Measurements from ENCODE around the gene COL8A2.

COL8A2 gene

DNA sequence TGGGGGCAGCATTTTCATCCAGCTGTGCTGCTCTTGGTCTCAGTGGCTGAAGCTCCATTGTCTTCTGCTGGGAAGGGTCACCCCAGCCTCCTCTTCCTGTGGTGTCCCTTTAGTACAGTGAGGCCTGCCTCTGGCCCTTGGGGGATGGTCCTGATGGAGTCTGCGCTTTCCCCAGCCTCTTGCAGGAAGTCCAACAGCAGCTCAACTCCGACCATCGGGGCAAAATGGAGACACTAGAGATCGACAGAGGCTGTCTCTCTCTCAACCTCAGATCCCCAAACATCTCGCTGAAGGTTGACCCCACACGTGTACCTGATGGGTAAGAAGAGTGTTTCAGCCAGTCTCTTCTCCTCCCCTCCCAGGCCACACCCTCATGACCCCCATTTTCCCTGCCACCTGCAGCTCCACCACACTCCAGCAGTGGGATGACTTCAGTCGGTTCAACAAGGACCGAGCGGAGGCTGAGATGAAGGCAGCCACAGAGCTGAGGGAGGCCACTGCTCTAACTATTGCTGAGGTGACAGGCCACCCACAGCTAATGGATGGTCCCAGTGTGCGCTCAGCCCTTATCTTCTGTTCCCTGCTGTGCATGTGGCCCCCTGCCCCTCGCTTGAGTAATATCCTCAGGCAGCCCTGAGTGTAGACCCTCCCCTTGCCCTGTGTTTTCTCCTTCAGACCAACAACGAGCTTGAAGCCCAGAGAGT lies 38.3 kb downstream of the COL8A2 start:
- H3K4me1 ChIP-seq (ENCODE audit: control insufficient read depth in 1 of 2, insufficient read depth in 2 of 2, low read length in 2 of 2) = peaks cover 0 to 39% of the 10 kb centered on the region in 2 donors
- no peak overlapping the region for H3K4me3 ChIP-seq (ENCODE audit: low read depth in 1 of 2, low read length in 2 of 2)
- H3K27me3 ChIP-seq (ENCODE audit: low read depth, low read length) = no peaks in the 10 kb centered on the region
- H3K27ac ChIP-seq (ENCODE audit: low read length) = no peak overlapping the region
- no peaks in the 10 kb centered on the region for H3K9me3 ChIP-seq (ENCODE audit: control insufficient read depth in 1 of 2, low read length in 2 of 2)
- peaks cover under 1 to 7% of the 10 kb centered on the region in 2 donors for H3K36me3 ChIP-seq (ENCODE audit: control insufficient read depth in 1 of 2, insufficient read depth in 2 of 2, low read length in 2 of 2)

- Histone ChIP-seq H3K36me3 (ENCODE audit: control insufficient read depth in 1 of 2, insufficient read depth in 2 of 2, low read length in 2 of 2) (no peaks in the 10 kb centered on the region), H3K27ac (ENCODE audit: low read length) (no peak overlapping the region), H3K4me3 (ENCODE audit: low read depth in 1 of 2, low read length in 2 of 2) (no peak overlapping the region), H3K9me3 (ENCODE audit: control insufficient read depth in 1 of 2, low read length in 2 of 2) (no peaks in the 10 kb centered on the region), H3K4me1 (ENCODE audit: control insufficient read depth in 1 of 2, insufficient read depth in 2 of 2, low read length in 2 of 2) (peaks cover 0 to 32% of the 10 kb centered on the region in 2 donors), H3K27me3 (ENCODE audit: low read depth, low read length) (no peaks in the 10 kb centered on the region)
These were observed 39.1 kb downstream of the COL8A2 start for GRCh38 chr1:36085686-36086526.

DNA sequence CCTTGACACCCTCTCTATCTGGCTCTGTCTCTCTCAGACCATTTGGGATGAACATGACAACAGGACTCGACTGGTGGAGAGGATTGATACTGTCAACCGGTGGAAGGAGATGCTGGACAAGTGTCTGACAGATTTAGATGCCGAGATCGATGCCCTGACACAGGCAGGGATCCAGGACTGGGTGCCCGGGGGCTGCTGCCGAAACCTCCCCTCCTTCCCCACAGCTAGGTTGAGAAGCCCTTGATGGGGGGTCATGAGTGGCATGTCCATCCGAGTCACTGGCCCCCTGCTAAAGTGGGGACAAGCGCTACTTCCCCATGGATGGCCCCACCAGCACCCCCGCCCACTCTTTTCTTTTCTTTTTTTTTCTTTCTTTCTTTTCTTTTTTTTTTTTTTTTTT lies 39.9 kb downstream of the COL8A2 start:
- Histone ChIP-seq H3K36me3 (ENCODE audit: control insufficient read depth in 1 of 2, insufficient read depth in 2 of 2, low read length in 2 of 2) (no peaks in the 10 kb centered on the region), H3K9me3 (ENCODE audit: control insufficient read depth in 1 of 2, low read length in 2 of 2) (no peaks in the 10 kb centered on the region), H3K4me1 (ENCODE audit: control insufficient read depth in 1 of 2, insufficient read depth in 2 of 2, low read length in 2 of 2) (peaks cover 0 to 26% of the 10 kb centered on the region in 2 donors), H3K27ac (ENCODE audit: low read length) (no peak overlapping the region), H3K4me3 (ENCODE audit: low read depth in 1 of 2, low read length in 2 of 2) (no peak overlapping the region), H3K27me3 (ENCODE audit: low read depth, low read length) (no peaks in the 10 kb centered on the region)

- H3K27me3 ChIP-seq (ENCODE audit: low read depth, low read length) = no peaks in the 10 kb centered on the region
- H3K36me3 ChIP-seq (ENCODE audit: control insufficient read depth in 1 of 2, insufficient read depth in 2 of 2, low read length in 2 of 2) = no peaks in the 10 kb centered on the region
- peak overlapping the region; percentile 39 to 66 for H3K4me3 ChIP-seq (ENCODE audit: low read depth in 1 of 2, low read length in 2 of 2)
- H3K9me3 ChIP-seq (ENCODE audit: control insufficient read depth in 1 of 2, low read length in 2 of 2) = no peaks in the 10 kb centered on the region
- peaks cover 0 to 21% of the 10 kb centered on the region in 2 donors for H3K4me1 ChIP-seq (ENCODE audit: control insufficient read depth in 1 of 2, insufficient read depth in 2 of 2, low read length in 2 of 2)
- no peak overlapping the region for H3K27ac ChIP-seq (ENCODE audit: low read length)
These were observed 40.4 kb downstream of the COL8A2 start for GRCh38 chr1:36084497-36085115.

- Histone ChIP-seq H3K4me3 (ENCODE audit: low read depth in 1 of 2, low read length in 2 of 2) (peak within 1 kb of the TSS; percentile 39 to 66), H3K4me1 (ENCODE audit: control insufficient read depth in 1 of 2, insufficient read depth in 2 of 2, low read length in 2 of 2) (peaks cover 0 to 15% of the 10 kb centered on the region in 2 donors), H3K9me3 (ENCODE audit: control insufficient read depth in 1 of 2, low read length in 2 of 2) (no peaks in the 10 kb centered on the region), H3K27ac (ENCODE audit: low read length) (no peak within 1 kb of the TSS), H3K36me3 (ENCODE audit: control insufficient read depth in 1 of 2, insufficient read depth in 2 of 2, low read length in 2 of 2) (no peaks in the 10 kb centered on the region), H3K27me3 (ENCODE audit: low read depth, low read length) (no peaks in the 10 kb centered on the region)
These were observed 41.2 kb downstream of the COL8A2 start, which contains the start of gene TEKT2 for GRCh38 chr1:36083635-36084496. TSS of gene TEKT2 (plus strand) at chr1:36084094. CDS start at chr1:36084922, 828 bp downstream.

DNA sequence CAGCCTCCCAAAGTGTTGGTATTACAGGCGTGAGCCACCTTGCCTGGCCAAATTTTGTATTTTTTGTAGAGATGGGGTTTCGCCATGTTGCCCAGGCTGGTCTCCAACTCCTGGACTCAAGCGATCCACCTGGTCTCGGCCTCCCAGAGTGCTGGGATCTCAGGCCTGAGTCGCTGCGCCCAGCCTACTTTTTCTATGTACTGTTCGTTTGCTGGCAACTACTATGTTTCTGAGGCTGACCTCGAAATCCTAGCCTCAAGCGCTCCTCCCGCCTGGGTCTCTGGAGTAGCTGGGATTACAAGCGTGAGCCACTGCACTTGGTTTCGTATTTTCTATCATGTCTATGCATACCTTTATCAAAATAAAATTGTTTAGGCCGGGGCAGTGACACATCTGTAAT lies 41.8 kb downstream of the COL8A2 start:
- Histone ChIP-seq H3K36me3 (ENCODE audit: control insufficient read depth in 1 of 2, insufficient read depth in 2 of 2, low read length in 2 of 2) (no peaks in the 10 kb centered on the region), H3K27me3 (ENCODE audit: low read depth, low read length) (no peaks in the 10 kb centered on the region), H3K4me1 (ENCODE audit: control insufficient read depth in 1 of 2, insufficient read depth in 2 of 2, low read length in 2 of 2) (peaks cover 0 to 12% of the 10 kb centered on the region in 2 donors), H3K9me3 (ENCODE audit: control insufficient read depth in 1 of 2, low read length in 2 of 2) (no peaks in the 10 kb centered on the region), H3K27ac (ENCODE audit: low read length) (no peak overlapping the region), H3K4me3 (ENCODE audit: low read depth in 1 of 2, low read length in 2 of 2) (no peak overlapping the region)

GRCh38 chr1:36081926-36082485 lies 43.0 kb downstream of the COL8A2 start:
- Histone ChIP-seq H3K27ac (ENCODE audit: low read length) (no peak overlapping the region), H3K36me3 (ENCODE audit: control insufficient read depth in 1 of 2, insufficient read depth in 2 of 2, low read length in 2 of 2) (no peaks in the 10 kb centered on the region), H3K4me1 (ENCODE audit: control insufficient read depth in 1 of 2, insufficient read depth in 2 of 2, low read length in 2 of 2) (peaks cover 0 to 10% of the 10 kb centered on the region in 2 donors), H3K4me3 (ENCODE audit: low read depth in 1 of 2, low read length in 2 of 2) (no peak overlapping the region), H3K27me3 (ENCODE audit: low read depth, low read length) (no peaks in the 10 kb centered on the region), H3K9me3 (ENCODE audit: control insufficient read depth in 1 of 2, low read length in 2 of 2) (no peaks in the 10 kb centered on the region)

GRCh38 chr1:36080801-36081200 lies 44.2 kb downstream of the COL8A2 start:
- Histone ChIP-seq H3K4me3 (ENCODE audit: low read depth in 1 of 2, low read length in 2 of 2) (no peak overlapping the region), H3K9me3 (ENCODE audit: control insufficient read depth in 1 of 2, low read length in 2 of 2) (no peaks in the 10 kb centered on the region), H3K36me3 (ENCODE audit: control insufficient read depth in 1 of 2, insufficient read depth in 2 of 2, low read length in 2 of 2) (no peaks in the 10 kb centered on the region), H3K4me1 (ENCODE audit: control insufficient read depth in 1 of 2, insufficient read depth in 2 of 2, low read length in 2 of 2) (peaks cover 0 to 10% of the 10 kb centered on the region in 2 donors), H3K27ac (ENCODE audit: low read length) (no peak overlapping the region), H3K27me3 (ENCODE audit: low read depth, low read length) (no peaks in the 10 kb centered on the region)

- Histone ChIP-seq H3K9me3 (ENCODE audit: control insufficient read depth in 1 of 2, low read length in 2 of 2) (no peaks in the 10 kb centered on the region), H3K27me3 (ENCODE audit: low read depth, low read length) (no peaks in the 10 kb centered on the region), H3K27ac (ENCODE audit: low read length) (no peak overlapping the region), H3K36me3 (ENCODE audit: control insufficient read depth in 1 of 2, insufficient read depth in 2 of 2, low read length in 2 of 2) (no peaks in the 10 kb centered on the region), H3K4me3 (ENCODE audit: low read depth in 1 of 2, low read length in 2 of 2) (no peak overlapping the region), H3K4me1 (ENCODE audit: control insufficient read depth in 1 of 2, insufficient read depth in 2 of 2, low read length in 2 of 2) (peaks cover 0 to 10% of the 10 kb centered on the region in 2 donors)
These were observed 44.8 kb downstream of the COL8A2 start for GRCh38 chr1:36080236-36080635.

- H3K4me3 ChIP-seq (ENCODE audit: low read depth in 1 of 2, low read length in 2 of 2) = no peak overlapping the region
These were observed 47.9 kb downstream of the COL8A2 start for GRCh38 chr1:36076979-36077573.

More at GRCh38 chr1:36076979-36077573, 47.9 kb downstream of the COL8A2 start:
- Histone ChIP-seq H3K27ac (ENCODE audit: low read length) (no peak overlapping the region), H3K4me1 (ENCODE audit: control insufficient read depth in 1 of 2, insufficient read depth in 2 of 2, low read length in 2 of 2) (no peaks in the 10 kb centered on the region), H3K9me3 (ENCODE audit: control insufficient read depth in 1 of 2, low read length in 2 of 2) (no peaks in the 10 kb centered on the region), H3K36me3 (ENCODE audit: control insufficient read depth in 1 of 2, insufficient read depth in 2 of 2, low read length in 2 of 2) (no peaks in the 10 kb centered on the region), H3K27me3 (ENCODE audit: low read depth, low read length) (no peaks in the 10 kb centered on the region)
